HPDE6-E6E7 (cell line): Measurements from ENCODE around the gene QPCTL.
A peak's percentile ranks its signal among the peaks of the same experiment; 100 is the strongest.
"Not testable (repeated sequence)": the region's sequence is repeated elsewhere in the genome, so short reads cannot be mapped to it uniquely, and the experiment has no call there.

Experiments
- DNase-seq: peaks from one replicate; pipeline ENCODE4 v3.0.0; 2011; ENCODE audit warnings: missing footprints; ENCODE audit errors: extremely low spot score

QPCTL gene

DNA sequence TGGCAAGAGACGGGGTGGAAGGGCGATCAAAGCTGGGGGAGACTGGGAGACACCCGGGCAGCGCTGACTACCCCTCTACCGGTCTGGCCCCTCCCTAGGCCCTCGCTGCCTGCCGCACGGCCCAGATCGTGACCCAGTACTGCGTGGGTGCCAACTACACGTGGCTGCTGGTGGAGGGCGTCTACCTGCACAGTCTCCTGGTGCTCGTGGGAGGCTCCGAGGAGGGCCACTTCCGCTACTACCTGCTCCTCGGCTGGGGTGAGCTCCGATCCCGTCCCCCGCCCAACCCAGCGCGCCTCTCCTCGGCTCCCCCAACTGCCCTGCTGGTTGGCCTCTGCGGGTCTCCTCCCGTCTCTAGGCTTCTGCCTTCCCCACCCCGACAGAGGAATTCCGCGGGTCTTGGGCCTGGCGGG, 15.6 kb upstream of the QPCTL start:
- DNase-seq, result no peak

DNA sequence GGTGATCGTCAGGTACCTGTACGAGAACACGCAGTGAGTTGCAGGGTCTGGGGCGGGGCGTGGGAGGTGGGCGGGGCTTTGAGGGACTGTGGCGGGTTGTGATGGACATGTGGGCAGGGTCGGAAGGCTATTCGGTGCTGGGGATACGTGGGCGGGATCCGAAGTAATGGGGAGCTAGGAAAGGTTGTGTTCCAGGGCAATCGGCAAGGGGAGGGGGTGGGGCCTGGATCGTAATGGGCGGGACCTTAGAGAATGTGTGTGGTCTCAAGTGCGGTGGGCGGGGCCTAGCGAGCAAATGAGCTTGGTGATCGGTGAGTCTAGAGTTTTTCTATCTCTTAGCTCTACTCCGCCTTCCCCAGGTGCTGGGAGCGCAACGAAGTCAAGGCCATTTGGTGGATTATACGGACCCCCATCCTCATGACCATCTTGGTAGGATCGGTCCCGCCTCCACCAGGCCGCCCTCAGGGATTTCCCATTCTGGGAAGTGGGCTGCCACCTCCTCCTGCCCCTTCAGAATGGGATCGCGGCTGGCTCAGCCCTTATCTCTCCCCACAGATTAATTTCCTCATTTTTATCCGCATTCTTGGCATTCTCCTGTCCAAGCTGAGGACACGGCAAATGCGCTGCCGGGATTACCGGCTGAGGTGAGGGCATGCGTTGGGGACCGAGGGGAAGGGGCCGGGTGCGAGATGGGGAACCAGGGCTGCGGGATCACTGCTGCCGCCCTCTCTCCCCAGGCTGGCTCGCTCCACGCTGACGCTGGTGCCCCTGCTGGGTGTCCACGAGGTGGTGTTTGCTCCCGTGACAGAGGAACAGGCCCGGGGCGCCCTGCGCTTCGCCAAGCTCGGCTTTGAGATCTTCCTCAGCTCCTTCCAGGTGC, 14.9 kb upstream of the QPCTL start:
- peak; percentile 96 for DNase-seq

DNA sequence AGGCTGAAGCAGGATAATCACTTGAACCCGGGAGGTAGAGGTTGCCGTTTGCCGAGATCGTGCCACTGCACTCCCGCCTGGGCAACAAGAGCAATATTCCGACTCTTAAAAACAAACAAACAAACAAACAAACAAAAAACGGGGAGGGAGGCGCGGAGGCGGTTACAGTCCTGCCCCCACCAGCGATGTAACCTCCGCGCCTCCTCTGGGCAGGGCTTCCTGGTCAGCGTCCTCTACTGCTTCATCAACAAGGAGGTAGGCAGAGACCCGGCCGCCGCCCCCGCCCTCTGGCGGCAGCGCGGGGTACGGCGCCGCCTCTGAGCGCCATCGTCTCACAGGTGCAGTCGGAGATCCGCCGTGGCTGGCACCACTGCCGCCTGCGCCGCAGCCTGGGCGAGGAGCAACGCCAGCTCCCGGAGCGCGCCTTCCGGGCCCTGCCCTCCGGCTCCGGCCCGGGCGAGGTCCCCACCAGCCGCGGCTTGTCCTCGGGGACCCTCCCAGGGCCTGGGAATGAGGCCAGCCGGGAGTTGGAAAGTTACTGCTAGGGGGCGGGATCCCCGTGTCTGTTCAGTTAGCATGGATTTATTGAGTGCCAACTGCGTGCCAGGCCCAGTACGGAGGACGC, 11.0 kb upstream of the QPCTL start:
- DNase-seq, result peak; percentile 80

DNA sequence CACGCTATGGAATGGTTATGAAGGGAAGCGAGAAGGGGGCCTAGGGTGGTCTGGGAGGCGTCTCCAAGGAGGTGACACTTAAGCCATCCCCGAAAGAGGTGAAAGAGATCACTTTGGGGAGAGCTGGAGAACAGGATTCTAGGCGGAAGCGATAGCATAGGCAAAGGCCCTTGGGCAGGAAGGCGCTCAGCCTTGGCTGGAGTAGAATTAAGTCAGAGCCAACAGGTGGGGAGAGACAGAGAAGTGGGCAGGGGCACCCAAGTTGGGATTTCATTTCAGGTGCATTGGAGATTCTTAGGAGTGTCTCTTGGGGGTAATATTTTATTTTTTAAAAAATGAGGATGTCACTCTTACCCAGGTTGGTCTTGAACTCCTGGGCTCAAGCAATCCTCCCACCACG, 10.3 kb upstream of the QPCTL start:
- DNase-seq, result no peak

DNA sequence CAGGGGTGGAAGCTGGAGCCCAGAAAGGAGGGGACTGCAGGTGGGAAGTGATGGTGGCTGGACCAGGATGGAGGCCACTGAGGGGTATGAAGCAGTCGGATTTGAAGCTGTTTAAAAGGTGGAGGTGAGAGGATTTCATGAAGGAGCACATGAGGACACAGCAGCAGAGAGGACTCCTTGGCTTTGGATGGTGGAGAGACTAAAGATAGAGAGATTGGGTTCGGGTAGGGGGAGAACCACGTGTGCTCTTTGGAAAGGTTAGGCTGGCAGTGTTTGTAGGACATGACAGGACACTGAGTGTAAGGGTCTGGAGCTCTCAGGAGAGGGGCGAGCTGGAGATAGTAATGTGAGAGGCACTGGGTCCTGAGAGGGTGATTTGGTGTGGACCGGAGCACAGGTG, 9.6 kb upstream of the QPCTL start:
- DNase-seq, result no peak

DNA sequence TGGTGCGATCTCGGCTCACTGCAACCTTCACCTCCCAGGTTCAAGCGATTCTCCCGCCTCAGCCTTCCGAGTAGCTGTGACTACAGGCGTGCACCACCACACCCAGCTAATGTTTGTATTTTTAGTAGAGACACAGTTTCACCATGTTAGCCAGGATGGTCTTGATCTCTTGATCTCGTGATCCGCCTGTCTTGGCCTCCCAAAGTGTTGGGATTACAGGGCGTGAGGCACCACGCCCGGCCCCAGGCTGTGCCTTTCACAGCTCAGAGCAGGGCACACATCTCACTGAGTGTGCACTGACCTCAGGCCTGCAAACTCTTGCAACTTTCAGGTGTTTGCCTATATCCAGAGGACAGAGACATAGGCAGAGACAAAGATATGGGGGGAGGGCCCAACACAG, 7.4 kb upstream of the QPCTL start:
- not testable (repeated sequence) for DNase-seq

DNA sequence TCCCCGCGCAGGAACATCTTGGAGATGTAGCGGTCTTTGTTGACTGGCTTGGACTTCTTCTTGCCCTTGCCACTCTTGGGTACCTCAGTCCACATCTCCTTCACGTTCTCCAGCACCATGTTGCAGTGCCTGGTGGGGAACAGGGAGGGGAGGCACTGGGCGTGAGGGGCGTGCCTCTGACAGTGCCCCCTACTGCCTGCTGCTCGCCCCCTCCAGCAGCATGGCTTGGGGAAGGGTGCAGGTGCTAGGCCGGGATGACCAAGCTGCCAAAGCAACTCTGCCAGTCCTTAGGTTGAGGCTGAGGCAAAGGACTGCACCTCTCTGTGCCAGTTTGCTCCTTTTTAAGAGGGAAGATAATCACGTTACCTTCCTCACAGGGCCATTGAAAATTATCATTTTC, 4.9 kb upstream of the QPCTL start:
- no peak for DNase-seq

DNA sequence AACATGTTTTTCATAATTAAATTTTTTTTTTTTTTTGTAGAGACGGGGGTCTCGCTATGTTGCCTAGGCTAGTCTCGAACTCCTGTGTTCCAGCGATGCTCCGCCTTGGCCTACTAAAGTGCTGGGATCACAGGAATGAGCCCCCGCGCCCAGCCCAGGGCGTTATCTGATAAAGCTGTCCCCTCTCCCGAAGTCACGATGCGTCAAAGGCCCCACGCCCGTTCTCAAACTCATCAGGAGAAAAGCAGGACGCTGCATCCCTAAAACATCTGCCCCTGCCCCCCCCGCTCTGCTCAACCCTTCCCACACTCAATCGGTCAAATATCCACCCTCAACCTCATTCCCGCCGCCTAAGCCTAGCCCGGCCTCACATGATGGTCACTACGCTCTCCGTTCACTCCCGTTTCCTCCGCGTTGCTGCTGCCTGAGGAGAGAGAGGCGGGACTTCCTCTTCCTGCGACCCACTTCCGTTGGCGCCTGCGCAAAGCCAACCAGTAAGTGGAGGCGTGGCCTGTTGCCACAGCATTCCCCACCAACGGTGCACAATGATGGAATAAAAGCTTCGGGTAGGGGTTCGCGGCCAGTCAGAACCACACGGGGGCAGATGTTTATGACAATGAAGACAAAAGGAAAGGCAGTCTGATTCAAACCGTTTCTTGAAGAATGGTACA, 815 bp upstream of the QPCTL start, which contains the start of gene SNRPD2:
SNRPD2 (minus strand) TSS at position 438 of the 671 bp plus-strand sequence; CDS start at position 373, 65 bp downstream.
- peak; percentile 89 for DNase-seq

DNA sequence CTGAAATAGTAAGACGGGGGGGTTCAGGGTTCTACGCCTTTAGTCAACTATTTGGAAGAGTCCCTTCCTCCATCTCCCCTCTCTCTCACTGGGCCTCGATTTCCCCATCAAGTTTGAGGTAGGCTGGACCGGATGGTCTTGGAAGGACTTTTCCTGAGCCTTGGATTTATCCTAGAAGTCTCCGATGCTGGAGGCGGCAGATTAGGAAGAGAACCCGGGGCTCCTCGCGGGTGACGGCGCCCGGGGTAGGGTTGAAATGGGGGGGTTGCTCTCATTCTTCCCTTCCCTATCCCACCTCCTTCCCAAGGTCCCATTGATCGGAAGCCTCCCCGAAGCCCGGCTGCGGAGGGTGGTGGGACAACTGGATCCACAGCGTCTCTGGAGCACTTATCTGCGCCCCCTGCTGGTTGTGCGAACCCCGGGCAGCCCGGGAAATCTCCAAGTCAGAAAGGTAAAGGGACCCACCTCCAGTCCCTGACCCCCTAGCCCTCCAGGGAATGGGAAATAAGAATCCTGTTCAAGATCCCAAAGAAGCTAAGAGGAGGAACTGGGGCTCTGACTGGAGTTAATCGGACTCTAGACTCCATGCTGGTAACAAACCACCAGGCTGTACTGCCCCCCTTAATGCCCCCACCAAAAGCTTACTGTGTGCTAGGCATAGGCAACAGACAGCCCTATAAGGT, 781 bp downstream of the QPCTL start:
- peak; percentile 73 for DNase-seq

DNA sequence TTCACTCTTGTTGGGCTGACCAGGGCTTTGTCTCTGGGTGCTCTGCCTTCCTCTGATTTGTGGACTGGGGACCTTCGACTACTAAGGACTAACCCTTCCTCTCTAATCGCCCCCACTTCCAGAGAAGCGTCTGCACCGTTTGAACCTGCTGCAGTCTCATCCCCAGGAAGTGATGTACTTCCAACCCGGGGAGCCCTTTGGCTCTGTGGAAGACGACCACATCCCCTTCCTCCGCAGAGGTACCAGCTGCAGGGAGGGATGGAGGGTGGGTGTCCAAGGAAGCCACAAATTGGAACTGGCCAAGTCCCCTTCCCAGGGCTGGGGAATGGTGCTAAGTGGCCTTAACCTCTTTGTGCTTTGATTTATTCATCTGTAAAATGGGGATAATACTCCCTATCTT, 9.2 kb downstream of the QPCTL start:
- no peak for DNase-seq

DNA sequence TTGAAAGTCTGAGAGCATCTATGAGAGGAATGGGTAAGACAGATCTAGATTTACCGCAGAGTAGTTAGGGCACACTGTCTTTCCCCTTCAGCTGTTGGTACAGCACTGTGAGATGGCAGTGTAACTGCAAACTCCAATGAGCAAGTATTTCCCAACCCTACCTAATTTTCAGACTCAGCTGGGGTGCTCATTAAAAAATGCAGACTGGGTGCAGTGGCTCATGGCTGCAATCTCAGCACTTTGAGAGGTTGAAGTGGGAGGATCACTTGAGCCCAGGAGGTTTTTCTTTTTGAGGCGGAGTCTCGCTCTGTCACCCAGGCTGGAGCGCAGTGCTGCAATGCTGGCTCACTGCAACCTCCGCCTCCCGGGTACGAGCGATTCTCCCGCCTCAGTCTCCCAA, 12.6 kb downstream of the QPCTL start:
- DNase-seq, result no peak

DNA sequence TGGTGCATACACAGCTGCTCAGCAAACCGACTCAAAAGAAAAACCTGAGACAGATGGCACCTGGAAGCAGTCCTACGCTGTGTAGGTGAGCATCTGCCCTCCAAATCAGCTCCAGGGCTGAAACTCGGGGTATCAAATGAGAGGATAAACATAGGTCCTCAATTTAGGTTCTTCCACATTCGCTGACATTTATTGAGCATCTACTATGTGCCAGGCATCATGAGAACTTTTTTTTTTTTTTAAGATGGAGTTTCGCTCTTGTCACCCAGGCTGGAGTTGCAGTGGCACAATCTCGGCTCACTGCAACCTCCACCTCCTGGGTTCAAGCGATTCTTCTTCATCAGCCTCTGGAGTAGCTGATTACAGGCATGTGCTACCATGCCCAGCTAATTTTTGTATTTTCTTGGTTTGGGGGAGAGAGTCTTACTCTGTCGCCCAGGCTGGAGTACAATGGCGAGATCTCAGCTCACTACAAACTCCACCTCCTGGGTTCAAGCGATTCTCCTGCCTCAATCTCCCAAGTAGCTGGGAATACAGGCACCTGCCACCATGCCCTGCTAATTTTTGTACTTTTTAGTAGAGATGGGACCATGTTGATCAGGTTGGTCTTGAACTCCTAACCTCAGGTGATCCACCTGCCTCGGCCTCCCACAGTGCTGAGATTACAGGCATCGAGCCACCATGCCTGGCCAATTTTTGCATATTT, 13.4 kb downstream of the QPCTL start:
- no peak for DNase-seq

DNA sequence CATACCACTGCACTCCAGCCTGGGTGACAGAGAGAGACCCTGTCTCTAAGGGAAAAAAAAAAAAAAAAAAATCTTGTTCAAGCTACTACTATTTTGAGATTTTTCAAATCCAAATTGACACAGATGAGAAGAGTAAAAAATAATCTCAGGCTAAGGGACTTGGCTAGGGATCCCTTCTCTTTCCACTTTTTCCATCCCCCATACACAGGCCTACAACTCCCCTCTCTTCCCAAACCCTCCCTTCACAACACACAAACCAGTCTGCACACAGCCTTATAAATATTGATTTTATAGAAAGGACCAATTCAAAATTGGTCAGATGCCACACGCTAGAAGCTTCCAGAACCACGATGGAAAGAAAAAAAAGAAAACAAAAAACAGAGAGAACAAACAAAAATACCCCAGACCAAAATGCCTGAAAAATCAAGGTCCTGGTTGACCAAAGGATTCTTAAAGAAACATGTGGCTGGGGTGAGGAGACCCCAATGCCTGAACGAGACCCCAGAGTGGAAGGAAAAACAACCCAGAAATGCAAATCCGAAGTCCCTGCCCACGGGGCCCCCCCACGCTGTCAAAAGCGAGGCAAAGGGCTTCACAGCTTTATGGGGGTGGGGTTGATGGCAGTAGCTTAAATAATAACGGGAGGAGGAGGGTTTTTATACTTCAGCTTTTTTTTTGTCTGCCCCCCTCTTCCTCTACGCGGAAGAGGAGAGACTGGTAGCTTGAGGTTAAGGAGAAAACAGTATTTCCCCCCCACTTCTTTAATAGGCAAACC, 18.1 kb downstream of the QPCTL start:
- no peak for DNase-seq

DNA sequence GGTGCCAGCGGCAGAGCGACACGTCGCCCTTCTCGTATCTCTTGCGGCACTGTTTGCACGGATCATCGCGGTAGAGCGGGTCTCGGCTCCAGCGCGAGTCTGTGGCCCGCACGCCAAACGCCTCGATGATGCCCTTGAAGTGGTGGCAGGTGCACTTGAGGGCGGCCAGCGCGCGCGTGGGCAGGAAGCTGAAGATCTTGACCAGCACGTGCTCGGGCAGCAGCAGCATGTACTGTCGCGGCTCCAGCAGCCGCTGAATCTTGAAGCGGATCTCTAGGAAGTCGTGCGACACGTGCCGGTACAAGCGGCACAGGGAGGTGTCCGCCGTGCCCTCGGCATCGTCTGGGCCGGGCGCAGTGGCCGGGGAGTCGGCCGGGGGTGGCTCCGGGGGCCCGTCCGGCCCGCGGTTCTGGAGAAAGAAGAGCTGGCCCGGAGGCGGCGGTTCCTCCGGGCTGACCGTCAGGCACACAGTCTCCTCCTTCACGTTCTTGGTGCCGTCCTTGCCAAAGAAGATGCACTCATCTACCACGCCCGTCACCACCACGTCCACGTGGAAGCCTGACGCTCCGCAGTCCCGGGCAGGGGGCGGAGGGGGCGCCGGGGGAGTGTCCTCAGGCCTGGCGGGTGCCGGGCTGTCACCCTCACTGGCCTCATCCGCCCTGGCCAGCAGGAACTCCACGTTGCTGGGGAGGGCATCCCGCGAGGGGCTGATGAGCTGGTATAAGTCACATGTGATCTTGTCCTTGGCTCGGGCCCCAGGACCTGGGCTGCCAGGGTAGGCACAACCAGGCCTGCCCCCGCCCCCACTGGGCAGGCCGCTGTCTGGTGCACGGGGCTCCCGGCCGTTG, 19.6 kb downstream of the QPCTL start:
- DNase-seq, result no peak

DNA sequence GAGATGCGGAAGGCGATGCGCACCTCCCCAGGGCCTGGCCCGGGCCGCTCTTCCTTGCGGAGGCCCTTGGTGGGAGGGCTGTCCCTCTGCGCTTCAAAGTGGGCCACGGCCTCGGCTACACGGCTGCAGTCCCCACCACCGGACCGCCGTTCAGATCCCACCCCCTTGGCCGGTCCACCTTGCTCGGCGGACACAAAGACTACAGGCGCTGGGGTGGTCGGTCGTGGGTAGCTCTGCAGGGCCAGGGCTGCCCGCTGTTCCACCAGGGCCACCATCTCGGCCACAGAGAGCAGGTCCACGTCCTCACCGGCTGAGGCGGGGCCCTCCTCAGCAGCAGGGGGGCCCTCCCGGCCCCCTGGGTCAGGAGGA, 20.2 kb downstream of the QPCTL start:
- DNase-seq, result no peak

DNA sequence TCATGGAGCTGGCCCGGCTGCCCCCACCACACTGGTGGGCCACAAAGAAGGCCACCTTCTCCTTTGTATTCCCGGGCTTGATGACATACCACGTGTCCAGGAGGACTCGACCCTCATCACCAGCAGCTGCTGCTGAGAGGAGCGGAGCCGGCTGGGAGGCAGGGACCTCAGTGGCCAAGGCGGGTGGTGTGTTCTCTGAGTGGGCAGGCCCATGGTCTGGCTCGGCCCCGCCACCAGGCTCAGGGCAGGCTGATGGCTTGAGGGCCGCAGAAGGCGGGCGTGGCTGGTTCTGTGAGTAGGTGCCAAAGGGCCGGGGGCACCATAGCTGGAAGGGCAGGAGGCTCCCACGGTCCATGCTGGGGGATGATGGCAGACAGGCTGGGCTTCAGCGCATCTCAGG, 20.7 kb downstream of the QPCTL start:
- DNase-seq, result no peak

DNA sequence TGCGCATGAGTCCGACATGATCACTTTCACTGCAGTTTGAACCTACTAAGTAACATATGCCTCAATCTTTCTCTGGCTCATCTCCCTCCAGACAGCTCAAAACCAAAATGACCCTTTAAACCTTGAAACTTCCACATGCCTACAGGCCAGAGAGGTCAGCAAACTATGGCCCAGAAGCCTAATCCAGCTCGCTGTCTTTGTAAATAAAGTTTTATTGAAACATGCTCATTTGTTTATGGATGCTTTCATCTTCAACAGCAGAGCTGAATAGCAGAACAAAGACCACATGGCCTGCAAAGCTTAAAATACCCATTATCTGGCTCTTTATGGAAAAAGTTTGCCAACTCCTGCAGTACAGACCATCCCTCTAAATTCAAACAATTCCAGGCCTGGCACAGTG, 22.7 kb downstream of the QPCTL start:
- no peak for DNase-seq

DNA sequence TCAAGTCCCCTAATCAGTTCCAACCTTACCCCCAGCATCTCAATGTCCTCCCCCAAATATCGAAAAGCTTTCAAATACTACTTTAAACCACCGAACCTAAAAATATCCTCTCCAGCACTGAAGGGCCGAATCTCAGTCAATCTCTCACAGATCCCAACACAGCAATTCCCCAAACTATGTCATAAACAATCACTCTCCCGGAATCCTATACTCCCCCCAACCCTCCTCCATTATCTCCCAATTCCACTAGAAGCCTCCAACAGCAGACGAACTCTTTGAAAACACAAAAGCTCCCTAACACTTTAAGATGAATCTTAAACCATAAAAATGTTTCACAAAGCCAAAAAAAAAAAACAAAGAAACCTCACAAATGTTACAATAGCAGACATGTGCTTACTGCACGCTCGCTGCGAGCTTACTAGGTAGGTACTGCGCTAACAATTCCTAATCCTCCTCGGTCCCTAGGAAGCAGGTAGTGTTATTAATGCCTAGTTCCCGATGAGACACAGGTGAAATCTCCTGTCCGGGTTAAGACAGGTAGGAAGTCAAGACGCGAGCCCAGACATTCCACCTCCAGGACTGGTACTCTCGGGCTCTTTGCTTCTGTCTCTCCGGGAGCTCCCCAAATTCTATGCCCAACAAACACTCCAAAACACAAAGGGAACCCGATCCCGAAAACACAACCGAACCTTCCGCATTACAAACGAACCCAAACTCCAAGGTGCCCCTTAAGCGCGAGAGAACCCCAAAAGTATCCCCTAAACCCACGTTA, 24.1 kb downstream of the QPCTL start:
- DNase-seq, result peak; percentile 45
